Endothelial cell of umbilical vein (primary cell): ENCODE results near the gene SLC25A15. TPM values are rescaled to one million over a fixed set of nuclear protein-coding genes. Genes with fewer than 3 reads are reported as not detected.

Source experiments
- BruUV-seq: library from RNA; stranded (reverse); fragments of 400-500 nt; replicated peaks from 2 replicates; lab custom pipeline; 2021; lab: Mats Ljungman, UMichigan
- CTCF ChIA-PET: fragments of 300-600, 350-600 bp; sonication (Branson Sonifier 250); formaldehyde crosslinking; loops from one replicate; lab custom pipeline; 2021; ENCODE audit warnings: antibody characterized with exemption, inconsistent platforms; lab: Charles Lee
- POLR2A ChIA-PET: fragments of 300-600, 350-600 bp; sonication (Branson Sonifier 250); formaldehyde crosslinking; loops from one replicate; lab custom pipeline; 2021; ENCODE audit warnings: antibody characterized with exemption, inconsistent platforms; lab: Charles Lee
- DNase-seq: peaks from one replicate; pipeline ENCODE4 v3.0.0-alpha.2; 2011; ENCODE audit warnings: low read depth, low spot score
- FAIRE-seq: peaks from 2 replicates; lab custom pipeline; 2011; peaks lifted over from hg19 to GRCh38; lab: Jason Lieb, UNC
- H2AFZ ChIP-seq: 2 replicates; pipeline ENCODE4 v1.6.0; 2012; ENCODE audit warnings: low read depth, low read length, control low read depth, inconsistent platforms
- H3K27ac ChIP-seq: 2 replicates; pipeline ENCODE4 v1.5.1; 2011; ENCODE audit warnings: low read depth, mild to moderate bottlenecking, control low read depth, low read length, moderate library complexity; ENCODE audit not compliant: insufficient read depth
- H3K27me3 ChIP-seq, 2 experiments: 2 replicates each; pipeline versions ENCODE4 v1.6.0 to v1.6.1; 2011; ENCODE audit warnings: low read length in 2 of 2, mixed read lengths in 1 of 2; ENCODE audit not compliant: control insufficient read depth in 2 of 2, insufficient read depth in 2 of 2
- H3K36me3 ChIP-seq, 2 experiments: 2 replicates in 1 of 2; 3 replicates in 1 of 2; pipeline ENCODE4 v1.5.1; 2011; ENCODE audit warnings: low read length in 2 of 2, mild to moderate bottlenecking in 1 of 2, moderate library complexity in 1 of 2; ENCODE audit not compliant: control insufficient read depth in 2 of 2, insufficient read depth in 2 of 2; ENCODE audit errors: extremely low read depth in 1 of 2
- H3K4me1 ChIP-seq: 3 replicates; pipeline ENCODE4 v1.5.1; 2011; ENCODE audit warnings: mild to moderate bottlenecking, low read length; ENCODE audit not compliant: control insufficient read depth, insufficient read depth; ENCODE audit errors: extremely low read depth
- H3K4me2 ChIP-seq: 2 replicates; pipeline ENCODE4 v1.6.1; 2011; ENCODE audit warnings: low read length, control low read depth, mixed read lengths; ENCODE audit not compliant: insufficient read depth
- H3K4me3 ChIP-seq, 3 experiments: fragments of 200-600 bp in 1 of 3; sonication (generic), shearing (Covaris generic) in 1 of 3; replicated peaks in 1 of 3; 2 replicates each; pipeline ENCODE4 v1.5.1; 2011 to 2016; ENCODE audit warnings: control low read depth in 3 of 3, low read length in 3 of 3, mild to moderate bottlenecking in 2 of 3, inconsistent platforms in 1 of 3, low read depth in 1 of 3, moderate library complexity in 1 of 3; ENCODE audit not compliant: insufficient read depth in 1 of 3
- H3K79me2 ChIP-seq: 2 replicates; pipeline ENCODE4 v1.6.0; 2012; ENCODE audit warnings: low read length, inconsistent platforms; ENCODE audit not compliant: control insufficient read depth, insufficient read depth
- H3K9ac ChIP-seq: replicated peaks from 2 replicates; pipeline ENCODE3; 2011; ENCODE audit warnings: low read length, control low read depth; ENCODE audit not compliant: insufficient read depth; ENCODE audit errors: extremely low read depth
- H3K9me1 ChIP-seq: replicated peaks from 3 replicates; pipeline ENCODE4 v1.6.0; 2011; ENCODE audit warnings: mild to moderate bottlenecking, low read length; ENCODE audit not compliant: control insufficient read depth, insufficient read depth; ENCODE audit errors: extremely low read depth
- H3K9me3 ChIP-seq: replicated peaks from 2 replicates; pipeline ENCODE4 v1.5.1; 2012; ENCODE audit warnings: low read length, inconsistent platforms; ENCODE audit not compliant: control insufficient read depth, insufficient read depth
- H4K20me1 ChIP-seq: replicated peaks from 2 replicates; pipeline ENCODE3; 2011; ENCODE audit warnings: mild to moderate bottlenecking, low read length; ENCODE audit not compliant: control insufficient read depth, insufficient read depth; ENCODE audit errors: extremely low read depth
- EZH2 ChIP-seq: IDR thresholded peaks from 2 replicates; pipeline ENCODE4 v1.6.1; 2012; ENCODE audit warnings: borderline replicate concordance, low read depth, mild to moderate bottlenecking, moderate library complexity, low read length, inconsistent platforms; ENCODE audit not compliant: severe bottlenecking
- GATA2 ChIP-seq: IDR thresholded peaks from 2 replicates; pipeline ENCODE4 v1.7.0; 2011; ENCODE audit warnings: low read depth, mild to moderate bottlenecking, moderate library complexity, mixed read lengths, low read length; ENCODE audit not compliant: insufficient read length, insufficient read depth
- JUN ChIP-seq: IDR thresholded peaks from 2 replicates; pipeline ENCODE4 v1.6.1; 2011; ENCODE audit warnings: borderline replicate concordance, low read depth; ENCODE audit not compliant: insufficient read length, insufficient read depth
- MYC ChIP-seq: IDR thresholded peaks from one replicate; pipeline ENCODE4 v1.6.1; 2011; ENCODE audit warnings: mild to moderate bottlenecking, low read depth, low read length
- POLR2A ChIP-seq: IDR thresholded peaks from 2 replicates; pipeline ENCODE4 v1.6.1; 2012; ENCODE audit warnings: low read depth, mild to moderate bottlenecking, control low read depth, low read length
- POLR2AphosphoS5 ChIP-seq: IDR thresholded peaks from 2 replicates; pipeline ENCODE4 v1.6.1; 2012; ENCODE audit warnings: low read depth, mild to moderate bottlenecking, control low read depth, low read length, moderate library complexity; ENCODE audit not compliant: insufficient read depth
- dilution Hi-C: fragments of 300-500 bp; cut with MboI; formaldehyde crosslinking; loops from one replicate; pipeline ENCODE4 v1.15.0; 2019; ENCODE audit warnings: low sequenced_read_pairs; ENCODE audit not compliant: extremely low pct_ligation_motif_present
- intact Hi-C: fragments of 100-400 bp; cut with micrococcal nuclease; formaldehyde crosslinking; loops from one replicate; pipeline ENCODE4 v1.10.0; 2022
- polyA plus RNA-seq, 4 experiments: library from polyadenylated mRNA; depleted of rRNA in 3 of 4; stranded (reverse) in 3 of 4; unstranded in 1 of 4; fragments of >200 nt; gene quantifications; 2 replicates each; pipeline versions ENCODE4 v1.2.1 to v1.2.3, GENCODE V29; 2011 to 2012; ENCODE audit warnings: missing spikeins in 1 of 4
- total RNA-seq: library from RNA; stranded (reverse); gene quantifications from 2 replicates; pipeline ENCODE4 v1.2.3, GENCODE V29; 2021
- TF ChIP-seq, protein P1 (sequence below), 2 donors: IDR thresholded peaks; 1 replicate in 1 of 2; 2 replicates in 1 of 2; pipeline ENCODE4 v1.5.1; 2011; ENCODE audit warnings: low read length in 2 of 2, mild to moderate bottlenecking in 2 of 2, moderate library complexity in 2 of 2, control low read depth in 1 of 2, inconsistent platforms in 1 of 2, low read depth in 1 of 2; ENCODE audit not compliant: insufficient read depth in 1 of 2; ENCODE audit errors: extremely low read depth in 1 of 2
- TF ChIP-seq, protein P2 (sequence below): IDR thresholded peaks from 2 replicates; pipeline ENCODE4 v1.6.1; 2011; ENCODE audit not compliant: insufficient read depth, insufficient read length

Gene SLC25A15
- total and polyA plus RNA-seq, 2 donors (not counting 3 experiments of a cell fraction or from before 2014, with no cell fraction given), result 6.8 to 11.5 TPM

DNA sequence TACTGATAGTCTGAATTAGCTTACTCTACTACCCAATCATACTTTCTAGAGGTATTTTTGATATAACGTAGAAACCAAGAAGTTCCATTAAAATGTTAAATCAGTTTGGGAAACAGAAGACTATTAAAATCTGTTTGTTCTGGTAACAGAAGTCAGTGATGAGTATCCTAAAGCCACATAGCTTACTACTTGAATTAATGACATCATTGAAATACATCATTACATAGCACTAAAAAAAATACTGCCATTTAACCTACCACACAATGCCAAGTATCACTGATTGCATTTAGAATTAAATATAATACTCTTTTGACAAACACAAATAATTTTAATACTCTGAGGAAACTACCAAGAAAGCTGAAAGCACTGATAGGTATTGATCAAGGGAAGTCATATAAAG, 23.8 kb upstream of the SLC25A15 start:
- Histone ChIP-seq H3K79me2 (peaks cover 9% of the 10 kb centered on the region), H3K4me3 (no peak overlapping the region), H3K4me1 (peaks cover 6% of the 10 kb centered on the region), H3K27ac (no peak overlapping the region), H3K4me2 (no peak overlapping the region), H3K9me1 (no peaks in the 10 kb centered on the region), H2AFZ (no peak overlapping the region), H3K9ac (no peak overlapping the region), H4K20me1 (no peaks in the 10 kb centered on the region), H3K9me3 (no peaks in the 10 kb centered on the region), H3K36me3 (peaks cover 0 to 4% of the 10 kb centered on the region in 2 experiments), H3K27me3 (no peaks in the 10 kb centered on the region)
- DNase-seq (no peak), FAIRE-seq (no peak)
- CTCF ChIA-PET, result interaction anchor here (3.3 kb wide), 1 partner anchor 16 kb away, joined by 8 read pairs; no protein-coding TSS in a partner anchor
- dilution Hi-C loops (loop anchor here (10.0 kb wide), 1 partner anchor 71 kb away; no protein-coding TSS in a partner anchor), intact Hi-C loops (no loop called here)
- TF ChIP-seq GATA2, result no peak
- TF ChIP-seq MYC, result no peak
- TF ChIP-seq POLR2A, result no peak
- TF ChIP-seq, protein P1, sequence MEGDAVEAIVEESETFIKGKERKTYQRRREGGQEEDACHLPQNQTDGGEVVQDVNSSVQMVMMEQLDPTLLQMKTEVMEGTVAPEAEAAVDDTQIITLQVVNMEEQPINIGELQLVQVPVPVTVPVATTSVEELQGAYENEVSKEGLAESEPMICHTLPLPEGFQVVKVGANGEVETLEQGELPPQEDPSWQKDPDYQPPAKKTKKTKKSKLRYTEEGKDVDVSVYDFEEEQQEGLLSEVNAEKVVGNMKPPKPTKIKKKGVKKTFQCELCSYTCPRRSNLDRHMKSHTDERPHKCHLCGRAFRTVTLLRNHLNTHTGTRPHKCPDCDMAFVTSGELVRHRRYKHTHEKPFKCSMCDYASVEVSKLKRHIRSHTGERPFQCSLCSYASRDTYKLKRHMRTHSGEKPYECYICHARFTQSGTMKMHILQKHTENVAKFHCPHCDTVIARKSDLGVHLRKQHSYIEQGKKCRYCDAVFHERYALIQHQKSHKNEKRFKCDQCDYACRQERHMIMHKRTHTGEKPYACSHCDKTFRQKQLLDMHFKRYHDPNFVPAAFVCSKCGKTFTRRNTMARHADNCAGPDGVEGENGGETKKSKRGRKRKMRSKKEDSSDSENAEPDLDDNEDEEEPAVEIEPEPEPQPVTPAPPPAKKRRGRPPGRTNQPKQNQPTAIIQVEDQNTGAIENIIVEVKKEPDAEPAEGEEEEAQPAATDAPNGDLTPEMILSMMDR (IDR thresholded peaks at IDR 0.05; ENCODE audit: extremely low read depth in 1 of 2, insufficient read depth in 1 of 2, low read depth in 1 of 2, low read length in 2 of 2), result no peak
- TF ChIP-seq JUN, result no peak
- no peak for TF ChIP-seq POLR2AphosphoS5
- no peak for TF ChIP-seq EZH2
- TF ChIP-seq, protein P2, sequence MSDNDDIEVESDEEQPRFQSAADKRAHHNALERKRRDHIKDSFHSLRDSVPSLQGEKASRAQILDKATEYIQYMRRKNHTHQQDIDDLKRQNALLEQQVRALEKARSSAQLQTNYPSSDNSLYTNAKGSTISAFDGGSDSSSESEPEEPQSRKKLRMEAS, result no peak
- POLR2A ChIA-PET, result no interaction called here
- no TSS peak for BruUV-seq
